ENCODE data around the gene SP4.

The SP4 gene

GRCh38 chr7:21427871-21428658 is at the start of gene SP4:
TSS of gene SP4 (plus strand) at chr7:21428083. CDS start at chr7:21428252, 169 bp downstream.
- DNase-seq, result peak; percentile 99

GRCh38 chr7:21383227-21384220 is 44.4 kb upstream of the SP4 start:
- DNase-seq, result peak; percentile 60

GRCh38 chr7:21393937-21394336 is 33.9 kb upstream of the SP4 start:
- DNase-seq, result no peak

- DNase-seq, result no peak
Observed at GRCh38 chr7:21401944-21402343, 25.9 kb upstream of the SP4 start.

GRCh38 chr7:21407796-21408480 is 19.9 kb upstream of the SP4 start:
- peak; percentile 56 for DNase-seq

- DNase-seq, result no peak
Observed at GRCh38 chr7:21408481-21408820, 19.4 kb upstream of the SP4 start.

GRCh38 chr7:21412410-21412851 is 15.5 kb upstream of the SP4 start:
- DNase-seq, result no peak

- no peak for DNase-seq
Observed at GRCh38 chr7:21412957-21413356, 14.9 kb upstream of the SP4 start.

GRCh38 chr7:21413502-21413901 is 14.4 kb upstream of the SP4 start:
- no peak for DNase-seq

- no peak for DNase-seq
Observed at GRCh38 chr7:21414795-21415393, 13.0 kb upstream of the SP4 start.

GRCh38 chr7:21417647-21418046 is 10.2 kb upstream of the SP4 start:
- no peak for DNase-seq

GRCh38 chr7:21422751-21423150 is 5.1 kb upstream of the SP4 start:
- no peak for DNase-seq

GRCh38 chr7:21425290-21425689 is 2.6 kb upstream of the SP4 start:
- no peak for DNase-seq

GRCh38 chr7:21426286-21427181 is 1.3 kb upstream of the SP4 start:
- no peak for DNase-seq

- DNase-seq, result peak; percentile 100
Observed at GRCh38 chr7:21427182-21427870, 557 bp upstream of the SP4 start.

GRCh38 chr7:21428659-21428941 is 717 bp downstream of the SP4 start:
- no peak for DNase-seq

- DNase-seq, result no peak
Observed at GRCh38 chr7:21429021-21429420, 1.1 kb downstream of the SP4 start.

- no peak for DNase-seq
Observed at GRCh38 chr7:21429786-21430574, 2.1 kb downstream of the SP4 start.

- DNase-seq, result no peak
Observed at GRCh38 chr7:21430575-21430954, 2.7 kb downstream of the SP4 start.

GRCh38 chr7:21443149-21443841 is 15.4 kb downstream of the SP4 start:
- no peak for DNase-seq

All from NCI-H226 (cell line).